Gastrocnemius medialis (tissue), 4 donors: Measurements from ENCODE around the gene UGT1A10.

Experiments used
- CTCF ChIP-seq, 5 experiments: fragments of 450-650 bp in 3 of 5; fragments of 200-600 bp in 2 of 5; sonication (generic) in 2 of 5; IDR thresholded peaks in 4 of 5; conservative IDR thresholded peaks in 1 of 5; 1 replicate in 4 of 5; 2 replicates in 1 of 5; pipeline ENCODE4 v1.5.1; 2016 to 2019; ENCODE audit warnings: antibody characterized with exemption in 5 of 5, mild to moderate bottlenecking in 3 of 5, moderate library complexity in 3 of 5
- POLR2A ChIP-seq, 2 donors: fragments of 450-650 bp; IDR thresholded peaks; one replicate each; pipeline ENCODE4 v1.6.1; 2017; ENCODE audit warnings: antibody characterized with exemption in 2 of 2, mild to moderate bottlenecking in 2 of 2, moderate library complexity in 2 of 2

DNA sequence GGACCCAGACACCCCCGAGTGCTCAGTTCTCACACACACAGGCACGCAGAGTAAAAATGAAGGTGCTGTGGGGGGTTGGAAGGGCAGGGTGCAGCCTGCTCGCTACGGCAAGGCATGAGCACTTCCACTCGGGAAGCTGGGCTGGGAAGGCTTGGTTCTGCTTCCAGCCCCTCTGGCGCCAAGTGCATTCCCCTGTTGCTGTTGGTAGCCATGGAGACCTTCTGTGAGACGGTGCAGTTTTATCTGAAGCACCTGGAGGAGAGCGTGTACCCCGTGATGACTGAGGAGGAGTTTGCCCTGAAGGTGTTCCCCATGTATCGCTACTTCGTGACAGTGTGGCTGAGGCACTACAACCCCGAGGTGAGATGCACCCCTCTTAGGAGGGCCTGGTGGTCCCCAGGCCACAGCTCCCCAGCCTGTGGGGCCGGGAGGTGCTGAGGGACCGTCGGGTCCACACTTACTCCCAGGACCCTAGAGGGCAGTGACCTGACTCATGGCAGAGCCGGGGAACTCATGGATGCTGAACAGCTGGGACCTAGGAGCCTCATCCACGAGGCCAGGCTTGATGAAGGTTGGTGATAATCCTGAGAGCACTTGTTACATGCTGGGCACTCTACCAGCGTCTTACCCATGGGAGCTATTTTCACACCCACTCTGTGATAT lies 157.3 kb downstream of the UGT1A10 start:
- TF ChIP-seq CTCF (IDR thresholded peaks at IDR 0.05 in 4 of 5, conservative IDR thresholded peaks at IDR 0.05 in 1 of 5) (no peak), POLR2A (IDR thresholded peaks at IDR 0.05) (no peak)
